ENCODE results near the gene NCDN.
A peak's percentile ranks its signal among the peaks of the same experiment; 100 is the strongest.

The NCDN gene

DNA sequence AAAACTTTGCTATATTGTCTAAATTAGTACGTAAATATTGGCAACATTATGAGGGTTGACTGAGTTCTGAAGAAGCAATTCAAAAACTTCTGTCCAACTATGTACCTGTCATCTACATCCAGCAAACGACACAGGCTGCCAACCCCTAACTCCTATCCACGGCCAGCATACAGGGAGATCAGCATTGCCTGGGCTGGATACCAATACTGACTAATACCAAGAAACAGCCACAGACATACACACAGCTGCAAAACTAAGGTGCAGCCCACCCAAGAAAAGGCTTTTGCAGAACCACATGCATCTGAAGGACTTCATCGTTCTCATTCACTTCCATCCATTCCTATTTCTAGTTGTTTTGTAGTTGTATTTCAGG is 2.4 kb upstream of the NCDN start:
- no peak for DNase-seq

DNA sequence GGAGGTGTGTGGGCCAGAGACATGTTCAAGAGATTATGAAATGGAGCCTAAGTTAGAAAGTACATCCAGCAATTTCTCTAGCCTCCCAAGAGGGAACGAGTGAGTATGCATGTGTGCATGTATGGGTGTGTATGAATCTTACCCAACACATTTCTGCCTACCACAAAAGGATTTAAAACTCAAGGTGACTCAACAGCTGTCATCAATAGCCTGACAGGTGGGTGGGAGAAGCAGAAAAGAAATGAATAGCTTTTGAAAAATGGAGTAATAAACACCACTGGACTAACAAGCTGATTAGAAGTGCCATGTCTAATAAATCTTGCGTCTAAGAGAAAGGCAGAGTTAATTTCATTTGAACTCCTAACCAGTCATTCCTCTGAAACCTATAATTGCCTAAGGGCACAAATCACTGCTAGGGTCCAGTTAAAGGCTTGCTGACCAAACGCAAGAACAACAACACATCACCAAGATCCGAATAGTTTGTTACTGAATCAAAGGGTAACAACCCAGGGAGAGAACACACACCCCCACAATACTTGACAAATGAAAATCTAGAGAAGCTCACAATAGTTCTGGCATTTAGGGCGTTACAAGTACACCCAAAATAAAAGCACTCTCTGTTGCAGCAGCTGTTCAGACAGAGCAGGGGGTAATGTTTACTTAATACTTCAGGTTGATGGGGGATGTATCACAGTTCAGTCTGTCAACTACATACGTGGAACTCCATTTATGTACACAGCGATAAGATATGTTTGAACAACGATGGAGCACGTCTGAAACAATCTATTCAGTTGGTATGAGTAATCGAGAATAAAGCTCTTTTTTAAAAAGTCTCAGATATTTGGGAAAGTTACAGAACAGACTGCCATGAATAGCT is 1.8 kb upstream of the NCDN start:
- no peak for DNase-seq

DNA sequence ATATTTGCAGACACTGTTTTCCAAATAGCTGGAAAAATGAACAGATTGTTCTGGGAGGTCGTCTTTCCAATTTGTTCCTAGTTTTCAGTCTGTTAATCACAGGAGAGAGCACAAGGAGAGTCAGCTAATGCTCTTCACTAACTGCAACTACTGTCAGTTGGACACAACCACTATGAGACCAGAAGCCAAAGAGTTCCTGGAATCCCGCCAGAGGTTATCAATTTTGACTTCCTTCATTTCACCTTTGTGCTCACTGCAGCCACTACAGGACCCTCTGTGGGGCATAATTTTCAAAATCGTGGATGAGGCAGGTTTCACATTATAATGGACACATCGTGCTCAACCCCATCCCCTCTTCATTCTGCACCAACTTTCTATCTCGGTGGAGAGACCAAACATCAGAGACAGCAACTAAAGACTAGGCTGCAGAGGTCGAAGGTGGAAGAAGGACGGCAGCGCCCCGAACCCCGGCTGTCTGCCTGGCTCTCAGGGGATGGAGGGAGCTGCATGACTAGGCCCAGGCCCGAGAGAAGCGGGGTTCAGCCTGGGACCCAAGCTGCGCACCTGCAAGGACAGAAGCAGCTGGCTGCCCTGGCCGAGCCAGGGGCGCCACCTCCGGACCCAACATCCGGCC is 998 bp upstream of the NCDN start:
- DNase-seq, result peak; percentile 70

DNA sequence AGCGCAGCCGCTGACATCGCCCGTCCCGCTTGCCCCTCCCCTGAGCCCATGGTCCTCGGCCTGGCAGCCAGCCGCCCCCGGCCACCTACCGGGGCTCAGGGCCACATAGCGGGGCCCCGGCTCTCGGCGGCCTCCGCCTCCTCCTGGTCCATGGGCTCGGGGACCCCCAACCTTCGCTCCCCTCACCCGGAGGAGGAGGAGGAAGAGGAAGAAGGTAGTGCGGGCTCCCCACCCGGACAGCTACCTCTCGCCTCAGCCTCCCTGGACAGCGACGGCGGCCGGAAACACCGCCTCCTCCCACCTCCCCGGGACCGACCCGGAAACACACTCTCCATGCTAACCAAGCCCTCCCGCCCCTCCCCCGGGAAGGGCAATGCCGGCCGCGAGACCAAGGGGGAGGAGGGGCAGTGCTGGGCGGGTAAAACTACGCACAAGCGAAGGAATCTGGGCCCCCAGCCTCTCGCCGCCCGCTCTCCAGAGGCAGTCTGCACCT is 435 bp upstream of the NCDN start, which contains the start of gene KIAA0319L:
KIAA0319L (minus strand) TSS at position 286 of the 493 bp plus-strand sequence. CDS start 2,912 bp downstream, outside the sequence.
- DNase-seq, result no peak

DNA sequence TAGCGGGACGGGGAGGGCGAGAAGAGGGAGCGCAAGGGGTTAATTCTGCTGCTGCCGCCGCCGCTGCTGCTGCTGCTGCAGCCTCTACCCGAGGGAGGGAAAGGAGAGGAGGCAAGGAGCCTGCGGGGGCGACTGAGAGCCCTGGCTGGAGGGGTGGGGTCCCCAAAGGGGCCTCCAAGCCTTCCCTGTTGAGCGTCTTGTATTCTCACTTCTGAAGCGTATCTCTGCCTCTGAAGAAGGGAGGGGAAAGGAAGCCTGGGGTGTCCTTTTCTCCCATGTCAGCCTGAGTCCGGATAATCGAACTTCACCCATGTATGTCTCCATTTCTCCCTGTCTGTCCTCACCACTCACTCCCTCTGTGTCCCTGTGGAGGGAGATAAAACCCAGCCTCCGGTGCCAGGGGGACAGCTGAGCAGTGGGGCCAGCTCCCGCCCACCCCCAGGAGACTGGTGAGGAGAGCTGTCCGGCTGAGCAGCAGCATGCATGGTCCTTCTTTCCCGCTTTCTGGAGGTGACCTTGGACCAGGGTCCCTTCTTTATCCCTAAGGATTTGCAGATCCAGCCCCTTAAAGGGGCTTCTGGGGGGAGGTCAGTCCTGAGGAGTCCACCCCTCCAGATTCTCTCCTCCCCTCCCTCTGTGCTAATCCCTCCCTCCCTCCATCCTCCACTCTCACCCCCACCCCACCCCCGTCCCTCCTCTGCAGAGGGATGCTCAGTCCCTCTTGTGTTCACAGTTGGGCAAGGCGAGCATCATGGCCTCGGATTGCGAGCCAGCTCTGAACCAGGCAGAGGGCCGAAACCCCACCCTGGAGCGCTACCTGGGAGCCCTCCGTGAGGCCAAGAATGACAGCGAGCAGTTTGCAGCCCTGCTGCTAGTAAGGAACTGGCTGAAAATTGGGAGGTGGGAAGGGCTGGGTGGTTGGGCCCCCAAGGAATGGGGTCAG is 1.0 kb downstream of the NCDN start:
- DNase-seq, result peak; percentile 70

DNA sequence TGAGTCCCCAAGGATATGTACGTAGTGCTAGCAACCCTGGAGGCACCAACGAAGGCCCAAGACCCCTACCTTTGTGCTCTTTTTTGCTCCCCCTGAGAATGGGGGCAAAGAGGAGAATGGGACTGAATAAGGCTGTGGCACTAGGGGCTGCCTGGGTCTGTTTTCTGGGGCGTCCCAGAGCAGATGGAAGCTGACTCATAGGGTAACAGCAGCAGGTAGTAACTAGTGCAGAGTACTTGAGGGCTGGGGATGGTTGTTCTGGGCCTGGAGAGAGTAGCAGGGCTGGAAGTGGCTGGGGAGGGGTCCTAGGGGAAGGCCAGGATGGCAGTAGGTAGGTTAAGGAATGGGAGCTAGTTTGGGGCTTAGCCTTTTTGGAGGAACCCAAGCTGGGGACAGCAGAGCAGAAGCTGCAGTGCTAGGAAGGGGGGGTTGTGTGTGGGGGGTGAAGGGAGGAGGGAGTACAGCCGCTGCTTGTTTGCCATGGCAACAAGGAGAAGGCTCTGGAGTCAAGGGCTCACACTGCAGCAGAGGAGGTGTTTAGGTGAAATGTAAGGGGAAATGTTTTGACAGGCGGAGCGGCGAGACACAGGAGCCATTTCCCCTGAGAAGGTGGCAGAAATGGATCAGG is 1.8 kb downstream of the NCDN start:
- DNase-seq, result no peak

DNA sequence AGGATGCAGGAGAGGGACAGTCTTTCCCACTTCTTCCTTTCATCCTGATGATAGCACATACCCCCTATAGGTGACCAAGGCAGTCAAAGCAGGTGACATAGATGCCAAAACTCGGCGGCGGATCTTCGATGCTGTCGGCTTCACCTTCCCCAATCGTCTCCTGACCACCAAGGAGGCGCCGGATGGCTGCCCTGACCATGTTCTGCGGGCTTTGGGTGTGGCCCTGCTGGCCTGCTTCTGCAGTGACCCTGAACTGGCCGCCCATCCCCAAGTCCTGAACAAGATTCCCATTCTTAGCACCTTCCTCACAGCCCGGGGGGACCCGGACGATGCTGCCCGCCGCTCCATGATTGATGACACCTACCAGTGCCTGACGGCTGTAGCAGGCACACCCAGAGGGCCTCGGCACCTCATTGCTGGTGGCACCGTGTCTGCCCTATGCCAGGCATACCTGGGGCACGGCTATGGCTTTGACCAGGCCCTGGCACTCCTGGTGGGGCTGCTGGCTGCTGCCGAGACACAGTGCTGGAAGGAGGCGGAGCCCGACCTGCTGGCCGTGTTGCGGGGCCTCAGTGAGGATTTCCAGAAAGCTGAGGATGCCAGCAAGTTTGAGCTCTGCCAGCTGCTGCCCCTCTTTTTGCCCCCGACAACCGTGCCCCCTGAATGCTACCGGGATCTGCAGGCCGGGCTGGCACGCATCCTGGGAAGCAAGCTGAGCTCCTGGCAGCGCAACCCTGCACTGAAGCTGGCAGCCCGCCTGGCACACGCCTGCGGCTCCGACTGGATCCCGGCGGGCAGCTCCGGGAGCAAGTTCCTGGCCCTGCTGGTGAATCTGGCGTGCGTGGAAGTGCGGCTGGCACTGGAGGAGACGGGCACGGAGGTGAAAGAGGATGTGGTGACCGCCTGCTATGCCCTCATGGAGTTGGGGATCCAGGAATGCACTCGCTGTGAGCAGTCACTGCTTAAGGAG is 2.9 kb downstream of the NCDN start:
- DNase-seq, result no peak

DNA sequence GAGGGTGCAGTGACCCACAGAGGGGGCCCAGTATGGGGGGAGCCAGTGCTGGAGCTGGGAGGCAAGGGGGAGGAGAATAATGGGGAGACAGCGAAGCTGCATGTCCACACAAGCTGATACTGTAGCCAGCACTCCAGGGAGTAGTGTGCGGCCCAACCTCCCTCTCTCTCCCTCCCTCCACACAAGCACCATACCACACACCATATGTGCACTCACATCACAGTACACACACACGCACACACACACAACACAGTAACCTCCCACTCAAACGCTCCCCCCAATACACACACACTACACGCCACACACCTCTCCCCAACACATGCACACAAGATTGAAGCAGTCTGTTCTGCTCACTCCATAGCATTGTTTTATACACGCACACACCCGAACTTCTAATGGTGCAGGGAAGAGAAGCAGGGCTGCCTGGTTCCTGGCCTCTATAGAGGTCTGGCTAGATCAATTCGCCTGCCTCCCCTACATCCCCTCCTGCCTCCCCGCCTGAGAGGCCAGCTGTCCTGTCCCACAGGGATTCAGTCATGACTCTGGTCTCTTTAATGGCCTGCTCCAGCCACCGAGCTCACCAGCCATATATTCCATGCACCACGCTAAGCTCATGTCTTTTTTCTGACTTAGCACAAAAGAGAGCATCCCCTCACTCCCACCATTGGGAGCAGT is 3.8 kb downstream of the NCDN start:
- DNase-seq, result no peak

DNA sequence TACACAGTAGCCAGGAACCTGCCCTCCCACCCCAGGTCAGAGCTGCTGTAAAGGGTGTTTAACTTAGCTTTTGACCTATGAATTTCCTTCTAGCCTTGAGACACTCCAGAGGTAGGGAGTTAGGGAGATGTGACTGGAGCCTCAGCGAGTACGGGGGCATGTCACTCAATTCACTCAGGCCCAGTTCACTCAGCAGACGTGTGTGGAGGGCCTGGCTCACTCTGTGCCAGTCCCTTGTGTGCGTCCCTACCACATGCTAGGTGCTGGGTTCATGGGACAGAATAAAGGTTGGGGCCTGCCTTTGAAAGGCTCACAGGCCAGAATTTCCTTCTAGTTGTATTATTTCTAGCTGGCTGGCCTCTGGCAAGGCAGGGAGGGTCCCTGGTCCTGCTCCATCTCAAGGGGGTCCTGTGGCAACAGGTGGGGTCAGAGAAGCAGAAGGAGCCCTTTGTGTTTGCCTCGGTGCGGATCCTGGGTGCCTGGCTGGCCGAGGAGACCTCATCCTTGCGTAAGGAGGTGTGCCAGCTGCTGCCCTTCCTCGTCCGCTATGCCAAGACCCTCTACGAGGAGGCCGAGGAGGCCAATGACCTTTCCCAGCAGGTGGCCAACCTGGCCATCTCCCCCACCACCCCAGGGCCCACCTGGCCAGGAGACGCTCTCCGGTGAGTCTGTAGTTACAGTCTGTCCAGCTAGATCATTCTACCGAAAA is 4.5 kb downstream of the NCDN start:
- DNase-seq, result no peak

DNA sequence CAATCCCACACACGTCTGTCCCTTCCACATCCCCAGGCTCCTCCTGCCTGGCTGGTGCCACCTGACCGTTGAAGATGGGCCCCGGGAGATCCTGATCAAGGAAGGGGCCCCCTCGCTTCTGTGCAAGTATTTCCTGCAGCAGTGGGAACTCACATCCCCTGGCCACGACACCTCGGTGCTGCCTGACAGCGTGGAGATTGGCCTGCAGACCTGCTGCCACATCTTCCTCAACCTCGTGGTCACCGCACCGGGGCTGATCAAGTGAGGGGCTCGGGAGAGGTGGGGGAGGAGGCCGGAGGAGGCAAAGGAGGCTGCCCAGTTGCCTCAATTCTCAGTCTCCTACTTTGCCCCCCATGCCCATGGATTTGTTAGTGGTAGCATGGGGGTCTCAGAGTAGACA is 5.6 kb downstream of the NCDN start:
- DNase-seq, result no peak

DNA sequence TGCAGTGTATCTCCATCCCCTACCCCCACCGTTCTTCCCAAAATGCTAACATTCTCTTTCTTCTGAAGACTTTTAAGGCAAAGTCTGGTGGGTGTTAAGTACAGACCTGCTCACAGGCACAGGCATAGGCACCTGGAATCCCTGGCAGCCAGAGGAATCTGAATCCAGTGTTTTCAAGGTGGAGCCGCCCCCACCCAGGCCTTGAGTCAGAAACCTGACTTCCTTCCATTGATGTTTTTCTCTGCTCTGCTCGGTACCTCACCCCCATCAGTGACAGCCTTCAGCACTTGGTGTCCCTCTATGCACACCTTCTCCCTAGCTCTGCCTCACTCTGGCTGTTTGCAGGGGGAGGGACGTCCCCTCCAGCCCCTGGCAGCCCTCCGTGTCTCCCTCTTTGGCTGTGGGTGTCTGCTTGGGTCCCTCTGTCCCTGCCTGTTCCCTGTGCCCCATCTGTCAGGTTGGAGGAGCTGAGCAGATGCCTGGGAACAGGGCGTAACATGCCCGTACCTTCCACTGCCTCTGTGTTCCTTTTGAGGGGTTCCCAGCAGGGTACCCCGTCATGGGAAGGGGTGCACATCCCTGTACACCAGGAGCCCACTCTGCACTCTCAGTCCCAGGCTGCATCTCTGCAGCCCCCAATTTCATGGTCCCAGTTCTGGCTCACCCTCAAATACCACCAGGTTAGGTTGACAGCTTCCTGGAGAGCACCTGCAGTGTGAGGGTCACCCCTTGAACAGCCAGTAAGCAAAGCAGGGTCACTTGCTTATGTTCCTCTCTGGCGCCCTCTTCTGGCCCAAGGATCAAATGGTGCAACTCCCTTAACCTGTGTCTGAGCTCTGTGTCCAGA is 6.7 kb downstream of the NCDN start:
- DNase-seq, result peak; percentile 92

DNA sequence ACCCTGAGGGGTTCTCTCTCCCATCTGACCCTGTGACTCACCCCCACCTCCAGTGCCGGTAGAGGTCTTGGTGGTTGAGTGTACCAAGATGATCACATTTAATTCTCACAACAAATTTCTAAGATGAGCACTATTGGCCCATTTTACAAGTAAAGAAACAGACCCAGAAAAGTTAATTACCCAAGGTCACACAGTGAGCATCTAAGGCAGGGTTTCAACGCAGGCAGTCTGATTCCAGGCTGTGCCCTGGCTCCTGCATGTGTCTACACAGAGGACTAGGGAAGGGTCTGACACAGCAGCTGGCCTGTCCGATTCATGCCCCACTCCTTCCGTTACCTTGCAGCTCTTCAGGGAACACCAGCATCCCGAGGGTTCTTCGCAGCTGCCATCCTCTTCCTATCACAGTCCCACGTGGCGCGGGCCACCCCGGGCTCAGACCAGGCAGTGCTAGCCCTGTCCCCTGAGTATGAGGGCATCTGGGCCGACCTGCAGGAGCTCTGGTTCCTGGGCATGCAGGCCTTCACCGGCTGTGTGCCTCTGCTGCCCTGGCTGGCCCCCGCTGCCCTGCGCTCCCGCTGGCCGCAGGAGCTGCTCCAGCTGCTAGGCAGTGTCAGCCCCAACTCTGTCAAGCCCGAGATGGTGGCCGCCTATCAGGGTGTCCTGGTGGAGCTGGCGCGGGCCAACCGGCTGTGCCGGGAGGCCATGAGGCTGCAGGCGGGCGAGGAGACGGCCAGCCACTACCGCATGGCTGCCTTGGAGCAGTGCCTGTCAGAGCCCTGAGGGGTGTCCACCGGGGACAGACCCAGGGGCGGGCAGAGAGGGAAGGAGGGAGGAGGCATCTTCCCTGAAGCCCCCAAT is 7.5 kb downstream of the NCDN start:
- no peak for DNase-seq

DNA sequence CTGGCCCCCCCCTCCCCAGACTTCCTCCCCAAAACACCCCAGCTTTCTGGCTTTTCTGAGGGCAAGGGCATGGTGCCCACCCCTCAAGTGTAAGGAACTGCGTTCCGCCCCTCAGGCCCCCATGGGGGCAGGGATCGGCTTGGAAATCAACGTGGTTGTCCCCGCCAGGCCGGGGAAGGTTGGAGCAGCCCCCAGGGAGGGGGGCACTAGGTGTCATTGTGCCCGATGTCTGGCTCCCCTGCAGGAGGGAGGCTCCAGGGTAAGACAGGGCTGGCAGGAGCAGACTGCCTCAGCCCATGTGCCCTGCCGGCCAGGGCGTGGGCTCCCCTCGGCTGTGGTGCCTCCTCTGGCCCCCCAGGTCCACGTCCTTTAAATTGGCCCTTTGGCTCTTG is 8.1 kb downstream of the NCDN start:
- no peak for DNase-seq

DNA sequence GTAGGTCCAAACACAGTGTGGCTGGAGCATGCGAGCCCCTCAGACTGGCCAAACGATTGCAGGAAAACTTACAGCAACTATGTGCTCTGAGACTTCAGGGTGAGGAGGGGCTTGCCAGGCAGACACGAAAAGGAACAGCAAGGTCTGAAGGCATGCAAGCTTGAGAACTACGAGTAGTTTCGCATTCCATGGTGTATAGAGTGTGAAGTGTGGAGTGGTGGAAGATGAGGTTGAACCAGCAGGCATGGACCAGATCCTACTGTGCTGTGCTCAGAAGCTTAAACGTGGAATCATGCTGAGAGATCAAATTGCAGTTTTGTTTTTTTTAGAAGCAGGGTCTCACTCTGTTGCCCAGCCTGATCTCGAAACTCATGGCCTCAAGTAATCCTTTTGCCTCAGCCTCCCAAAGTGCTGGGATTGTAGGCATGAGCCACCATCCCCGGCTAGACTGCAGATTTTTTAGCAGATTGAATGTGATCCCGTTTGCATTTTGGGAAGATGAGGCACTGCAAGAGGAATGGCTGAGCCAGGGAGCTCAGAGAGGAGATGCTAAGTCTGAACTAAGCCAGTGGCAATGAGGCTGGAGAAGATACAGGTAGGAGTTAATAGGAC is 10.5 kb downstream of the NCDN start:
- DNase-seq, result peak; percentile 50

DNA sequence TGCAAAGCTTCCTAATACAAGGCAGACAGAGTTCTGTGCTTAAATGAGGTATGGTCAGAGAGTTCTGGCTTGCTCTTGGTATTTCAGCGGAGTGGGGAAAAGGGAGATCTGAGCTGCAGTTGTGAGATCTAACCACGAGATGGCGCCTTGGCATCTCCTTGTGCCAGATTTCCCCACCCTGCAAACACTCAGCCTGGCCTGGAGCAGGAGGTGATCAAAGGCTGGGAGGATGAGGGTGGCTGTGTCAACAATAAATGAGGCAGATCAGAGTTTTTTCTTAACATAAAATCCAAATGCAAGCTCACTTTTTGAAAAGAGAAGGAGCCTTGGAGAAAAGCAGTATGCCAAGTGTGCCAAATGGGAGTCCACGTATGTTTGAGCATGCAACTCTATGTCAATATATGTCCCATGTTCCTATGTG is 11.4 kb downstream of the NCDN start:
- peak; percentile 84 for DNase-seq

DNA sequence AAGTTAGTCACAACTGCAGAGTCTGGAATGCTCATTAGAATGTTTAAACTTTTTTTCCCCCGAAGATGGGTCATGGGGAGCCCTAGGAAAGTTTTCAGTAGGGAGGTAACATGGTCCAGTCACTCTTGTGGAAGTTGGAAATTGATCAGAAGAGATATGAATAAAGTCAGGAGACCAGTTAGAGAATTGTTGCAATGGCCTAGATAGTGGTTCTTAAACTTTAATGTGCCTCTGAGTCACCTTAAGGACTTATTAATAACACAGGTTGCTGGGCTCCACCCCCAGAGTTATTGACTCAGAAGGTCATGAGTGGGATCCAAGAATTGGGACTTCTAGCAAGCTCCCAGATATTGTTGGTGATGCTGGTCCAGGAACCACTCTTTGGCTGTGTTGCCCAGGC is 12.3 kb downstream of the NCDN start:
- DNase-seq, result peak; percentile 28

DNA sequence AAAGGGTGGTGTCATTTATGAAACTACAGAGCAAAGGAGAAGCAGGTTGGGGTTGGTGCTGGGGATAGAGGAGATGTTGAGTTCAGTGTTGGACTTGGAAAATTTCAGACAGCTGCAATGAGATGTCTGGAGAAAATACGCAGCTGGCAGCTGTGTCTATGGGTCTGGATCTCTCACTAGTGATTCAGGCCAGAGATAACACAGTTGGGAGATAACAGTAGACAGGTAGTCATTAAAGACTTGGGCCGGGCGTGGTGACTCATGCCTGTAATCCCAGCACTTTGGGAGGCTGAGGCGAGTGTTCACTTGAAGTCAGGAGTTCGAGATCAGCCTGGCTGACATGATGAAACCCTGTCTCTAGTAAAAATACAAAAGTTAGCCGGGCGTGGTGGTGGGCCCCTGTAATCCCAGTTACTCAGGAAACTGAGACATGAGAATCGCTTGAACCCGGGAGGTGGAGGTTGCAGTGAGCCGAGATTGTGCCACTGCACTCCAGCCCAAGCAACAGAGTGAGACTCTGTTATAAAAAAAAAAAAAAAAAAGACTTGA is 13.1 kb downstream of the NCDN start:
- peak; percentile 35 for DNase-seq

All from activated CD8-positive, alpha-beta memory T cell treated with anti-CD3 and anti-CD28 coated beads for 24 hours (primary cell).